Measurements from ENCODE around the gene AREL1. TPM values are rescaled to one million over a fixed set of nuclear protein-coding genes. Genes with fewer than 3 reads are reported as not detected.

AREL1 gene
- total RNA-seq, 1 donor from 2014 or later: 29.1 TPM

GRCh38 chr14:74649167-74649566 is 63.7 kb downstream of the AREL1 start:
- peaks cover 19% of the 10 kb centered on the region for H3K4me1 ChIP-seq
- intact Hi-C loops (cut with DNase I): no loop called here
- ATAC-seq (no peak), DNase-seq (no peak)
- no peak for TF ChIP-seq CTCF (IDR thresholded peaks at IDR 0.05)
- H3K27ac ChIP-seq: no peak overlapping the region
- H3K4me3 ChIP-seq: no peak overlapping the region
- no peaks in the 10 kb centered on the region for H3K9me3 ChIP-seq
- peaks cover 6% of the 10 kb centered on the region for H3K27me3 ChIP-seq (ENCODE audit: low read depth)
- no peaks in the 10 kb centered on the region for H3K36me3 ChIP-seq

- H3K36me3 ChIP-seq: no peaks in the 10 kb centered on the region
- intact Hi-C loops (cut with DNase I): no loop called here
- no peak overlapping the region for H3K4me3 ChIP-seq
- no peak for DNase-seq
- TF ChIP-seq CTCF (IDR thresholded peaks at IDR 0.05): no peak
- peaks cover 6% of the 10 kb centered on the region for H3K27me3 ChIP-seq (ENCODE audit: low read depth)
- H3K4me1 ChIP-seq: peaks cover 19% of the 10 kb centered on the region
- H3K9me3 ChIP-seq: no peaks in the 10 kb centered on the region
- ATAC-seq: no peak
- no peak overlapping the region for H3K27ac ChIP-seq
These were observed 64.3 kb downstream of the AREL1 start for GRCh38 chr14:74648601-74649000.

- Histone ChIP-seq H3K36me3 (no peaks in the 10 kb centered on the region), H3K27ac (no peak overlapping the region), H3K27me3 (ENCODE audit: low read depth) (peaks cover 6% of the 10 kb centered on the region), H3K4me1 (peaks cover 19% of the 10 kb centered on the region), H3K9me3 (no peaks in the 10 kb centered on the region), H3K4me3 (no peak overlapping the region)
- intact Hi-C loops (cut with DNase I): no loop called here
- DNase-seq (no peak), ATAC-seq (peak in 1 of 2 donors; percentile 16)
- TF ChIP-seq CTCF (IDR thresholded peaks at IDR 0.05): no peak
These were observed 65.0 kb downstream of the AREL1 start for GRCh38 chr14:74647678-74648461.

GRCh38 chr14:74647061-74647677 is 65.7 kb downstream of the AREL1 start:
- H3K36me3 ChIP-seq: no peaks in the 10 kb centered on the region
- peaks cover 19% of the 10 kb centered on the region for H3K4me1 ChIP-seq
- no peak overlapping the region for H3K27ac ChIP-seq
- intact Hi-C loops (cut with DNase I): no loop called here
- no peak for TF ChIP-seq CTCF (IDR thresholded peaks at IDR 0.05)
- DNase-seq (no peak), ATAC-seq (peak in 1 of 2 donors; percentile 8)
- H3K27me3 ChIP-seq (ENCODE audit: low read depth): peaks cover 6% of the 10 kb centered on the region
- no peaks in the 10 kb centered on the region for H3K9me3 ChIP-seq
- no peak overlapping the region for H3K4me3 ChIP-seq

GRCh38 chr14:74645756-74646470 is 67.0 kb downstream of the AREL1 start:
- ATAC-seq (no peak), DNase-seq (no peak)
- Histone ChIP-seq H3K9me3 (no peaks in the 10 kb centered on the region), H3K36me3 (no peaks in the 10 kb centered on the region), H3K4me1 (peaks cover 19% of the 10 kb centered on the region), H3K27ac (no peak overlapping the region), H3K27me3 (ENCODE audit: low read depth) (peaks cover 6% of the 10 kb centered on the region), H3K4me3 (no peak overlapping the region)
- intact Hi-C loops (cut with DNase I): no loop called here
- no peak for TF ChIP-seq CTCF (IDR thresholded peaks at IDR 0.05)

All from lower lobe of right lung (tissue), 2 donors.